Stimulated activated CD8-positive, alpha-beta memory T cell treated with anti-CD3 and anti-CD28 coated beads, Interleukin-7, amount 100 ng/mL, for 48 hours (primary cell): ENCODE results near the gene FSTL3.
"Not testable (repeated sequence)": the region's sequence is repeated elsewhere in the genome, so short reads cannot be mapped to it uniquely, and the experiment has no call there.

ENCODE experiments used
- DNase-seq, 2 donors: peaks; one replicate each; pipeline ENCODE4 v3.0.0-alpha.2; 2020; ENCODE audit warnings: low read depth in 1 of 2; ENCODE audit errors: extremely low read depth in 1 of 2

The FSTL3 gene

DNA sequence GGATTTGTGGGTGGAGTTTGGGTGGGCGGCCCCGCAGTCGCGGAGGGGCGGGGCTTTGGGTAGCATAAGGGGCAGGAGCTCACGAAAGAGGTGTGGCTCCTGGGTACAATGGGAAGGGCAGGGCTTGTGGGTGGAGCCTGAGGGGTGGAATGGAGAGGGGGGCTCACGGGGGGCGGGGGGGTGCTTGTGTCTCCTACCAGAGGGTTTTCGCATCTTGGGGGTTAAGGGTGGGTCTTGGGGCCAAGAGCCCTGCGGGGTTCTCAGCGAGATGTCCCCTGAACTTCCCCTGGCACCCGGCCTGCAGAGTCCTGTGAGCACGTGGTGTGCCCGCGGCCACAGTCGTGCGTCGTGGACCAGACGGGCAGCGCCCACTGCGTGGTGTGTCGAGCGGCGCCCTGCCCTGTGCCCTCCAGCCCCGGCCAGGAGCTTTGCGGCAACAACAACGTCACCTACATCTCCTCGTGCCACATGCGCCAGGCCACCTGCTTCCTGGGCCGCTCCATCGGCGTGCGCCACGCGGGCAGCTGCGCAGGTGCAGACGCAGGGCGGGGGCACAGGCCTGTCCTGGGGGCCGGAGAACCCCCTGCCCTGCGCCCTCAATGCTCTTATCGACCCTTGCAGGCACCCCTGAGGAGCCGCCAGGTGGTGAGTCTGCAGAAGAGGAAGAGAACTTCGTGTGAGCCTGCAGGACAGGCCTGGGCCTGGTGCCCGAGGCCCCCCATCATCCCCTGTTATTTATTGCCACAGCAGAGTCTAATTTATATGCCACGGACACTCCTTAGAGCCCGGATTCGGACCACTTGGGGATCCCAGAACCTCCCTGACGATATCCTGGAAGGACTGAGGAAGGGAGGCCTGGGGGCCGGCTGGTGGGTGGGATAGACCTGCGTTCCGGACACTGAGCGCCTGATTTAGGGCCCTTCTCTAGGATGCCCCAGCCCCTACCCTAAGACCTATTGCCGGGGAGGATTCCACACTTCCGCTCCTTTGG lies 5.1 kb downstream of the FSTL3 start:
- DNase-seq = no peak

DNA sequence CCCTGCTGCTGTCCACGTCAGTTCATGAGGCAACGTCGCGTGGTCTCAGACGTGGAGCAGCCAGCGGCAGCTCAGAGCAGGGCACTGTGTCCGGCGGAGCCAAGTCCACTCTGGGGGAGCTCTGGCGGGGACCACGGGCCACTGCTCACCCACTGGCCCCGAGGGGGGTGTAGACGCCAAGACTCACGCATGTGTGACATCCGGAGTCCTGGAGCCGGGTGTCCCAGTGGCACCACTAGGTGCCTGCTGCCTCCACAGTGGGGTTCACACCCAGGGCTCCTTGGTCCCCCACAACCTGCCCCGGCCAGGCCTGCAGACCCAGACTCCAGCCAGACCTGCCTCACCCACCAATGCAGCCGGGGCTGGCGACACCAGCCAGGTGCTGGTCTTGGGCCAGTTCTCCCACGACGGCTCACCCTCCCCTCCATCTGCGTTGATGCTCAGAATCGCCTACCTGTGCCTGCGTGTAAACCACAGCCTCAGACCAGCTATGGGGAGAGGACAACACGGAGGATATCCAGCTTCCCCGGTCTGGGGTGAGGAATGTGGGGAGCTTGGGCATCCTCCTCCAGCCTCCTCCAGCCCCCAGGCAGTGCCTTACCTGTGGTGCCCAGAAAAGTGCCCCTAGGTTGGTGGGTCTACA lies 6.6 kb downstream of the FSTL3 start:
- DNase-seq = no peak

DNA sequence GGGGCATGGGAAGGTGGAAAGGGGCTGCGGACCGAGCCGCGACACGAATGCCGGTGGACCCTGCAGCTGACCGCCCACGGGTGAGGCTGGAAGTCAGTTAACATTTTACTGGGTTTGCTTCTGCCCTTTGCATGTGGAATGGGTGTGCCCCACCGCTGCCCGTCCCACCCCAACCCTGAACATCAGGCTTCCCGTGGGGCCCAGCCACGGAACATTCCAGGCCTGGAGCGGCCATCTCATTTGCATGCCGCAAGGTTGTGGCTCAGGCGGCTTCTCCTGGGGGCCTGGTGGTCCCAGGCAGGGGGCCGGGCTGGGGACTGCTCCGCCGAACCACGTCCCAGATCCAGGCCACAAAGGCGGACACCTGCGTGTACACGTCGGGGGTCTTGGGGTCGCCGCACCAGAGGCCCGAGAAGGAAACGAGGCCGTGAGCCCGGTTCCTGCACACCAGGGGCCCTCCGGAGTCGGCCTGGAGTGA lies 9.3 kb downstream of the FSTL3 start:
- no peak for DNase-seq

DNA sequence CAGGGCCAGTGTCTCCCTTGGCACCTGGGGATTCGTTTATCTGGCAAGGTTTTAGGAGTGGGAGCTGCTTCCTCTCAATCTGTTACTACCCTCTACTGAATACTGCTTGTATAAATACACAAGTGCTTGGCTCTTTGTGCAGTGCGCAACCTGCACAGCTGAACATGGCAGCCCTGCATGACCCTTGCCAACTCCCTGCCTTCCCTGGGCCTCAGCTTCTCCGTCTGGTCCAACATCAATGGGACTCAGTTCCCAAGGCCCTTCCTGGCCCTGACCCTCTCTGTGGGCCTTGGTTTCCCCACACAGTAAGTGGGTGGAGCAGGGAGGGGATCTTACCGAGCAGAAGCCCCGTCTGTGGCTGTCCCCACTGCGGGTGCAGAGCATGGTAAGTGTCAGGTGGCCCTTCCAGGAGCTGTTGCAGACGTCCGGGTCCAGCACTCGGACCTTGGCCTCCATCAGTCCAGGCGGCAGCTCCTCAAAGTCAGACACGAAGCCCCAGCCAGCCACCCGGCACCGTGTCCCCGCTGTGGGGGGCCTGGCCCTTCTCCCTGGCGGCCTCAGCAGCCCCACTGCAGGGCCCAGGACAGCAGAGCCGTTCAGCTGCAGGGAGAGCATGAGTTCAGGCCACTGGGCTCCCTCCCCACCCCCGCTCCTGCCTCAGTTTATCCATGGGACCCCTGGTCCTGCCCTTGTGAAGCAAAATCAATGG lies 10.6 kb downstream of the FSTL3 start:
- DNase-seq = no peak

DNA sequence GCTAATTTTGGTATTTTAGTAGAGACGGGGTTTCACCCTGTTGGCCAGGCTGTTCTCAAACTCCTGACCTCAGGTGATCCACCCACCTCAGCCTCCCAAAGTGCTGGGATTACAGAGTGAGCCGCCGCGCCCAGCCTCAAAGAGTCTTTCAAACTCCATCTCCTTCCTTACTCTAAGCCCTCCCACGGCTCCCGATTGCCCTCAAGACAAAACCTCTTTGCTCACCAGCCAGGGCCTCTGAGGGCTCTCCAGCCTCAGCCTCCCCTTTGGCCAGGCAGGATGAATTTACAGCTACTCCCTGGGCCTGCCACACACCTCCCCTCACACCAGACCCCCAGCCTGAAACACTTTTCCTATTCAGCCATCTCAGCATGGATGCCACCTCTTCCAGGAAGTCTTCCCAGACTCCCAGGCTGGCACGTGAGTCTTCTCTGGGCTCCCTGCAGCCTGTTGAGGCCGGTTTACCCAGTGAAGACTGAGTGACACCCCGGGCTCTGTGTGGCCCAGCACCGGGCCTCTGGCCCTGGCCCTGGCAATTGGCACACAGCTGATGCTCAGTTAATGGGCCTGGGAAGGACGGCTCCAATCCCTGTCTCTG lies 11.5 kb downstream of the FSTL3 start:
- DNase-seq = no peak

DNA sequence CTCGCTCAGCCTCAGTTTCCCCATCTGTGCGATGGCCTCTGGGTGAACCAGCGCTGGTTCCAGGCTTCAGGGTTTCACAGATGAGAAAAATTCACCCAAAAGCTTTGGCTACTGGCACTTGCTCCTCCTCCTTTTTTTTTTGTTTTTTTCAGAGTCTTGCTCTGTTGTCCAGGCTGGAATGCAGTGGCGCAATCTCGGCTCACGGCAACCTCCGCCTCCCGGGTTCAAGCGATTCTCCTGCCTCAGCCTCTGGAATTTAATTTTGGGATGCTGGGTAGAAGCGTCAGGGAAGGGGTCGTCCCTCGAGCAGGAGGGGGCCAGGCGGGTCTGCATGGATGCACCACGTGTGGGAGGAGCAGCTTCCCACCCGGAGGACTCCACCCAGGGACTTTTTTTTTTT lies 12.0 kb downstream of the FSTL3 start:
- no peak for DNase-seq

DNA sequence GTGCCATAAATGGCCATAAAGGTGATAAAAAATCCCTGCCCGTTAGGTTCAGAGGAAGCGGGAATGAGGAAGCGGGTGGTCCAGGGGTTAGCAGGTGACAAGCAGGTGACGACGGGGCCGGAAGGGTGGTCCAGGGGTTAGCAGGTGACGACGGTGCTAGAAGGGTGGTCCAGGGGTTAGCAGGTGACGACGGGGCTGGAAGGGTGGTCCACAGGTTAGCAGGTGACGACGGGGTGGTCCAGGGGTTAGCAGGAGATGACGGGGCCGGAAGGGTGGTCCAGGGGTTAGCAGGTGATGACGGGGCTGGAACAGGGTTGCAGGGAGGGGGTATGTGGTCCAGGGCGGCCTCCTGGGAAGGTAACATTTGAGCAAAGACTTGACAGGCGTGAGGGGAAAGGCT lies 12.8 kb downstream of the FSTL3 start:
- DNase-seq = no peak

DNA sequence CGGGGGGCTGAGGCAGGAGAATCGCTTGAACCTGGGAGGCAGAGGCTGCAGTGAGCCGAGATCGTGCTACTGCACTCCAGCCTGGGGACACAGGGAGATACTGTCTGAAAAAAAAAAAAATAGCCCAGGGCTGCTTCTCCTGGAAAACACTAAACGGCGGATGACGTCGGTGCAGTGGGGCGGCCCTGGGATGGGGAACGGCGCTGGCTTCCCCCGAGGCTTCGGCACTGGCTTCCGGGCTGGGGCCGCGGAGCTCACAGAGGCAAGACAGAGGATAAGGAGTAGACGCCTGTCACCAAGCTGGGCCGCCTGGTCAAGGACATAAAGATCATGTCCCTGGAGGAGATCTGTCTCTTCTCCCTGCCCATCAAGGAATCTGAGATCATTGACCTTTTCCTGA lies 14.0 kb downstream of the FSTL3 start:
- no peak for DNase-seq

DNA sequence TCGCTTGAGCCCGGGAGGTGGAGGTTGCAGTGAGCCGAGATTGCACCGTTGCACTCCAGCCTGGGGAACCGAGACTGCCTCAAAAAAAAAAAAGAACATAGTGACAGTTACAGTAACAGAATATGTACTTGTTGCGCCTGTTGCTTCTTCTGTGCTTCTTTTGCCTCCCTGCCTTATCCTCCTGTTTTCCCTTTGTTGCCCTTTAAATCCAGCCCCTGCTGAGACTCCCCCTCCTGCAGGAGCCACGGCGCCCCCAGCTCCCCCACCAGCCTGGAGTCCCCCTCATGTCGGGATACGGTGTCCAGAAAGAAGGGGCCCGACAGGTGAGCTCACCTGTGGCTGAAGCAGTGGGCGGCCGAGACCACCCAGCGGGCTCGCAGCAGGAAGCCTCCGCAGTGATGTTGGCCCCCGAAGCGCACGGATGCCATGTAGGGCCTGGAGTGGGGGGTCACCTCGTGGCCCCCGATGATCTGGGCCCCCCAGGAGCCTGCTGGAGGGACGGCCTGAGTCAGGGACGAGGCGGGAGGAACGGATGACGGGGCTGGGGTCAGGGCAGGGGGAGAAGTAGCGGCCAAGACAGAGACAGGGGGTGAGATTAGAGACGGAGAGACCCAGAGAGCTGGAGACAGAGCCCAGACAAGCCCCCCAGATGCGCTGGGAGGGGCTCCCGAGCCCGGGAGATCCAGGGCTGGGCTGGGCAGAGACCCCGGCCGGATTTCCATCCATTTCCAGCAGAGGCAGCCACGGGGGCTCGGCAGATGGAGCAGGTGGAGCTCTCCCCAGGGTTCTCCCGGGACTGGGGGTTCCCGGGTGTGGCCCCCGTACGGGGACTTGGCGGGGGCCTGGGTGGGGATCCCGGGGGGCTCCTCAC lies 18.5 kb downstream of the FSTL3 start:
- DNase-seq = no peak

DNA sequence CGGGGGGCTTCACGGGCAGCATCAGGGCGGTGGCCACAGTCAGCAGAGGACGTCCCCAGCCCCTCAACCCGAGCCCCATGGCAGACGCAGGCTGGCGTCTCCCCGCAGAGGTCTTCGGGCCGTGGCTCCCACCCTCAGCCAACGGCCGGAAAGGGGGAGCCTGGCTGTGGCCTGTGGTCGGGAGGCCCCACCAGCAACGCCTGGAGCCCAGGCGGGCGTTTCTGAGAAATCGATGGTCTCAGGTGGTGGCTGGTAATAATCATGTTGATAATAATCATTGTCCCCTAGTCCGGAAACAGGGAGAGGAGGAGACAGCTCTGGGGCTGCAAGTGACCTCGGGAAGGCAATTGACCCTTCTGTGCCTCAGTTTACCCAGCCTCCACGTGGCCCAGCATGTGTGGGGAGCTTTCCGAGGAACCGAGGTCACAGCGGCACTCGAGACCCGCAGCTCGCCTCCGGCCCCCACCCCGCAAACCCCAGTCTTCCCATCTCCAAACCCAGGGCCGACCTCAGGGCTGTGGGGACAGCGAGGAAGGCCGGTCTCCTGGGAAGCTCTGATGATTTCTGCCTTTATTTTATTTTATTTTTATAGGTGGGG lies 19.3 kb downstream of the FSTL3 start, which contains the start of gene PRSS57:
Gene PRSS57, minus strand, starts transcription at position 101 of the 598 bp plus-strand sequence. Its CDS starts 22 bp downstream, at position 79.
- no peak for DNase-seq

DNA sequence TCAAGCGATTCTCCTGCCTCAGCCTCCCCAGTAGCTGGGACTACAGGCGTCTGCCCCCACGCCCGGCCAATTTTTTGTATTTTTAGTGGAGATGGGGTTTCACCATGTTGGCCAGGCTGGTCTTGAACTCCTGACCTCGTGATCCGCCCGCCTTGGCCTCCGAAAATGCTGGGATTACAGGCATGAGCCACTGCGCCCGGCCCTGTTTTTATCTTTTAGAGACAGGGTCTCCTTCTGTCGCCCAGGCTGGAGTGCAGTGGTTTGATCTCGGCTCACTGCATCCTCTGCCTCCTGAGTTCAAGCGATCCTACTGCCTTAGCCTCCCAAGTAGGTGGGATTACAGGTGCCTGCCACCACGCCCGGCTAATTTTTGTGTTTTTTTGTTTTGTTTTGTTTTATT lies 22.3 kb downstream of the FSTL3 start:
- not testable (repeated sequence) for DNase-seq

DNA sequence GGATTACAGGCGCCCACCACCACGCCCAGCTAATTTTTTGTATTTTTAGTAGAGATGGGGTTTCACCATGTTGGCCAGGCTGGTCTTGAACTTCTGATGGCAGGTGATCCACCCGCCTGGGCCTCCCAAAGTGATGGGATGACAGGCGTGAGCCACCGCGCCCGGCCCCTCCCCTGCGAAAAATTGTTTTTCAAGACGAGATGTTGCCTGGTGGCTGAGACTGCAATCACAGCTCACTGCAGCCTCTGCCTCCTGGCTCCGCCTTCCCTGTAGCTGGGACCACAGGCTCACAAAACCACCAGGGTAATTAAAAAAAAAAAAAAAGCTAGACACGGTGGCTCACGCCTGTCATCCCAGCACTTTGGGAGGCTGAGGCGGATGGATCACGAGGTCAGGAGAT lies 23.7 kb downstream of the FSTL3 start:
- DNase-seq = not testable (repeated sequence)

DNA sequence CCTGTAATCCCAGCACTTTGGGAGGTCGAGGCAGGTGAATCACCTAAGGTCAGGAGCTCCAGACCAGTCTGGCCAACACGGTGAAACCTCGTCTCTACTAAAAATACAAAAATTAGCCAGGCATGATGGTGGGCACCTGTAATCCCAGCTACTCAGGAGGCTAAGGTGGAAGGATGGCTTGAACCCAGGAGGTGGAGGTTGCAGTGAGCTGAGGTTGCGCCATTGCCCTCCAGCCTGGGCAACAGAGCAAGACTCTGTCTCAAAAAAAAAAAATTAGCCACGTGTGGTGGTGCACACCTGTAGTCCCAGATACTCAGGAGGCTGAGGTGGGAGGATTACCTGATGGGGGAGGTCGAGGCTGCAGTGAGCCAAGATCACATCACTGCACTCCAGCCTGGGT lies 26.7 kb downstream of the FSTL3 start:
- DNase-seq = not testable (repeated sequence)

DNA sequence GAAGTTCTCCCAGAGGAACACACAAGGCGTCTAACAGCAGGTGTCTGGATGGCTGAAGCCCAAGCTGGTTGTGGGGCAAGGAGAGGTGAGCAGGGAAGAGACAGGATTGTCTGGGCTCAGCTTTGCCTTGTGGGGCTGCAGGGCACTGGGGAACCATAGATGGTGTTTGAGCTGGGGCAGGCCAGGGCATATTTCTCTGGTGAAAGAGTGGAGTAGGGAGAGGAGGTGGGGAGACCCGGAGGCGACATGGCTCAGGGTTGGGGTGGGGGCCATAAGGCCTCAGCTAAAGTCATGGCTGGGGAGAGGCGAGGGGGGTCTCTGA lies 27.1 kb downstream of the FSTL3 start:
- DNase-seq = no peak

DNA sequence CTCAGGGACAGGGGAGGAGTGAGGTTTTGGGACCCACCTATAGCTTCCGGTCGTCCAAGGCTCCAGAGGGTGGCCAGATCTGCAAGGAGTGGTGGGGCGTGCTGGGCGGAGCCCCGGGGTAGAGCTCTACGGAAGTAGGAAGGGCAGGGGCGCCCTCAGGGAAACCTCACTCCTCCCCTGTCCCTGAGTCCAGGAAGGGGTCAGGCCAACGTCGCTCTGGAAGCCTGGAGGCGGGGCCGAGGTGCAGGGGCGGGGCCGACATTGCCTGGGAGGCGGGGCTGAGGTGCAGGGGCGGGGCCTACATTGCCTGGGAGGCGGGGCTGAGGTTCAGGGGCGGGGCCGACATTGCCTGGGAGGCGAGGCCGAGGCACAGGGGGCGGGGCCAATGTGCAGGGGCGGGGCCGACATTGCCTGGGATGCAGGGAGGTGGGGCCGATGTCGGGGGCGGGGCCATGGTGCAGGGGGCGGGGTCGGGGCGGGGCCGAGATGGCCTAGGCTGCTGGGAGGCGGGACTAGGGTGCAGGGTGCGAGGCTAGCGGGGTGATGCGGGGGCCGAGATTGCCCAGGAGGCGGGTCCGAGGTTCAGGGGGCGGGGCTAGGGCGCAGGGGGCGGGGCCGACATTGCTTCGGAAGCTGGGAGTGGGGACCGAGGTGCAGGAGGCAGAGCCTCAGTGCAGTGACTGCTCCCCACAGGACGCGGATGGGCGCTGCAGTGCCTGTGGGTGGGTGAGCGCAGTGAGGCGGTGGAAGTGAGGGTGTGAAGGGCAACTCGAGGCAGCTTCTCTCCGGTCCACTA lies 27.7 kb downstream of the FSTL3 start:
- DNase-seq = peak; percentile 33 to 61

DNA sequence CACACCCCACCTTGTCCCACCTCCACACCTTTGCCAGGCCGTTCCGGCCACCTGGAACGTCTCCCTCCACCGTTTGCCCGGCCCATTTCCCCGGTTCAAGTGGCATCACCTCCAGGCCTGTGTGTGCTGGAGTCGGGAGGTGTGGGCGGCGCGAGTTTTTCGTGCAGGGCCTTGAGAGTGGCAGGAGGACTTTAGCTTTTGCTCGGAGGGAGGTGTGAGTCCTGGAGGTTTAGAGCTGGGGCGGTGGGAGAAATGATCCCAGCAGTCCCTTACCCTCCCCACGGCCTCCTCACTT lies 28.2 kb downstream of the FSTL3 start:
- no peak for DNase-seq

DNA sequence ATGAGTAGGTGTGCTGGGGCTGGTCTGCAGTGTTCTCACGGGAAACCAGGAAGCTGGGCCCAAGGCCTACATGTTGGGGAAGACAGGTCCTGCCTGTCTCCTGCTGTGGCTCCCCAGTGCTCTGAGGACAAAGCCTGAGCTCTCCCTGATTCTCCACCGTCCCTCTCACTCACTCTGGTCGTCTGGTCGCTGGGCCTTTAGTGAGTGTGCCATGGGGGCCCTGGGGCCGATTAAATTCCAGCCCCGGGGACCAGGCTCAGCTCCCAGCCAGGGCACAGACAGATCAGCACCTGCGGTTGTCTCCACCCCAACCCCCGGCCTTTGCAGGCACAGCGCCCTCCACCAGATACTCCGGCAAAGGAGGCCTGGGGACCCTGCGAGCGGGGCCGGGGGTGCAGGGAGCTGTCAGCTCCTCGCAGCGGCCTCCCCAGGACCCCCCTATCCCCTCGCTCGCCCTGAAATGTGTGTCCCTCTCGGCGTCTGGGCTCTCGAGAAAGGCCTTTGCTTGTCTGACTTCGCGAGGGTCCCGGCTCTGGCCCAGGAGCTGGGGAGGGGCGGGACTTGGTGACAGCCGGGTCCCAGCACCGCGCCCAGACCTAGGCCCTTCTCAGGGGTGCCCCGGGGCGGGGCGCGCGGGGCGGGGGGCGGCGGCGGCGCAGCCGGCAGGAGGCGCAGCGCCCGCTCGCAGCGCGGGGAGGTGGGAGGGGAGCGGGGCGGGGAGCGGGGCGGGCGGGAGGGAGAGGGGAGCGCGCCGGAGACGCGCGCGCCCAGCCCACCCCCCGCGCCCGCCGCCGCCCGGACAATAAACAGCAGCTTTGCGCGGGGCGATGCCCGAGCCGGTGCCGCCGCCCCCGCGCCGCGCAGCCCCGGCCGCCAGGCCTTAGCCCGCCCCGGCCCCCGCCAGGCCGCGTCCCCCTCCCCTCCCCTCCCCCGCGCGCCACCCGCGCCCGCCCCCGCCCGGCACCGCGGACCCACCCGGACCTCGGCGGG lies 32.3 kb downstream of the FSTL3 start, which contains the start of gene PALM:
Gene PALM, plus strand, starts transcription at position 782 of the 990 bp plus-strand sequence. CDS start 212 bp downstream, outside the sequence.
- DNase-seq = no peak
